BJ (cell line): Measurements from ENCODE around the gene NPIPB6. TPM values are rescaled to one million over a fixed set of nuclear protein-coding genes. Genes with fewer than 3 reads are reported as not detected.
"Not testable (repeated sequence)": the region's sequence is repeated elsewhere in the genome, so short reads cannot be mapped to it uniquely, and the experiment has no call there.

Experiments used
- CTCF ChIA-PET: fragments of 350-600 bp; formaldehyde crosslinking; extraction: SDS; loops from one replicate; lab custom pipeline; 2021; ENCODE audit warnings: antibody characterized with exemption, inconsistent platforms; lab: Yijun Ruan, JAX
- POLR2A ChIA-PET: fragments of 300-600 bp; sonication (Branson Sonifier 250); formaldehyde crosslinking; extraction: SDS; loops from one replicate; lab custom pipeline; 2021; ENCODE audit warnings: antibody characterized with exemption; lab: Charles Lee
- DNase-seq: peaks from one replicate; pipeline ENCODE4 v3.0.0-alpha.2; 2011; ENCODE audit warnings: low read depth
- H3K27me3 ChIP-seq: 2 replicates; pipeline ENCODE4 v1.6.0; 2011; ENCODE audit warnings: low read length; ENCODE audit not compliant: control insufficient read depth, insufficient read depth
- H3K36me3 ChIP-seq: 2 replicates; pipeline ENCODE4 v1.5.1; 2011; ENCODE audit warnings: low read length; ENCODE audit not compliant: control insufficient read depth, insufficient read depth
- H3K4me3 ChIP-seq: 2 replicates; pipeline ENCODE4 v1.5.1; 2011; ENCODE audit warnings: low read depth, mild to moderate bottlenecking, control low read depth, low read length
- polyA minus RNA-seq: library from RNA; depleted of rRNA, polyadenylated mRNA; stranded (reverse); fragments of >200 nt; gene quantifications from 2 replicates; pipeline ENCODE4 v1.2.3, GENCODE V29; 2011; rRNA and poly(A)+ RNA removed
- polyA plus RNA-seq: library from polyadenylated mRNA; depleted of rRNA; stranded (reverse); fragments of >200 nt; gene quantifications from 2 replicates; pipeline ENCODE4 v1.2.3, GENCODE V29; 2011; rRNA removed

NPIPB6 gene
- polyA plus RNA-seq (0.15 and 0.34 TPM in 2 replicates), polyA minus RNA-seq (0.09 and 0.46 TPM in 2 replicates)

GRCh38 chr16:28363408-28363807 lies at the start of gene NPIPB6:
NPIPB6 (minus strand) TSS chr16:28363508; CDS start chr16:28362822, 686 bp downstream.
- H3K4me3 ChIP-seq, CTCF ChIA-PET, H3K27me3 ChIP-seq, POLR2A ChIA-PET, DNase-seq, H3K36me3 ChIP-seq: not testable (repeated sequence)

GRCh38 chr16:28403220-28404072 lies 40.1 kb upstream of the NPIPB6 start, which contains the start of gene EIF3CL:
EIF3CL (minus strand) TSS chr16:28403841; CDS start chr16:28403618, 223 bp downstream.
- DNase-seq, H3K27me3 ChIP-seq, CTCF ChIA-PET, POLR2A ChIA-PET, H3K36me3 ChIP-seq: not testable (repeated sequence)
- H3K4me3 ChIP-seq = peak within 1 kb of the TSS; percentile 38

- H3K4me3 ChIP-seq, H3K36me3 ChIP-seq, DNase-seq, POLR2A ChIA-PET, CTCF ChIA-PET, H3K27me3 ChIP-seq: not testable (repeated sequence)
Measured at GRCh38 chr16:28392054-28392453, 28.7 kb upstream of the NPIPB6 start.

GRCh38 chr16:28382177-28382867 lies 19.0 kb upstream of the NPIPB6 start:
- CTCF ChIA-PET, H3K27me3 ChIP-seq, H3K36me3 ChIP-seq, H3K4me3 ChIP-seq, POLR2A ChIA-PET, DNase-seq: not testable (repeated sequence)

- POLR2A ChIA-PET, H3K4me3 ChIP-seq, DNase-seq, CTCF ChIA-PET, H3K27me3 ChIP-seq, H3K36me3 ChIP-seq: not testable (repeated sequence)
Measured at GRCh38 chr16:28377822-28378221, 14.5 kb upstream of the NPIPB6 start.

GRCh38 chr16:28377108-28377625 lies 13.9 kb upstream of the NPIPB6 start:
- H3K4me3 ChIP-seq, POLR2A ChIA-PET, DNase-seq, H3K36me3 ChIP-seq, H3K27me3 ChIP-seq, CTCF ChIA-PET: not testable (repeated sequence)

GRCh38 chr16:28375115-28375514 lies 11.8 kb upstream of the NPIPB6 start:
- DNase-seq, POLR2A ChIA-PET, H3K27me3 ChIP-seq, H3K36me3 ChIP-seq, CTCF ChIA-PET, H3K4me3 ChIP-seq: not testable (repeated sequence)

GRCh38 chr16:28374281-28374680 lies 11.0 kb upstream of the NPIPB6 start:
- POLR2A ChIA-PET, H3K36me3 ChIP-seq, CTCF ChIA-PET, H3K27me3 ChIP-seq, H3K4me3 ChIP-seq, DNase-seq: not testable (repeated sequence)

GRCh38 chr16:28367926-28368325 lies 4.6 kb upstream of the NPIPB6 start:
- POLR2A ChIA-PET, CTCF ChIA-PET, H3K27me3 ChIP-seq, DNase-seq, H3K4me3 ChIP-seq, H3K36me3 ChIP-seq: not testable (repeated sequence)

GRCh38 chr16:28364268-28365173 lies 1.2 kb upstream of the NPIPB6 start:
- H3K36me3 ChIP-seq, H3K4me3 ChIP-seq, H3K27me3 ChIP-seq, DNase-seq, POLR2A ChIA-PET, CTCF ChIA-PET: not testable (repeated sequence)

GRCh38 chr16:28362600-28362999 lies 708 bp downstream of the NPIPB6 start:
- H3K27me3 ChIP-seq, H3K36me3 ChIP-seq, DNase-seq, POLR2A ChIA-PET, H3K4me3 ChIP-seq, CTCF ChIA-PET: not testable (repeated sequence)

GRCh38 chr16:28338230-28338629 lies 25.1 kb downstream of the NPIPB6 start:
- H3K27me3 ChIP-seq, POLR2A ChIA-PET, H3K4me3 ChIP-seq, CTCF ChIA-PET, DNase-seq, H3K36me3 ChIP-seq: not testable (repeated sequence)
